ENCODE results near the gene RMND5B.
"Not testable (repeated sequence)": the region's sequence is repeated elsewhere in the genome, so short reads cannot be mapped to it uniquely, and the experiment has no call there.

The RMND5B gene

GRCh38 chr5:178165581-178165980 is 34.8 kb downstream of the RMND5B start:
- no peak for FAIRE-seq
- DNase-seq (ENCODE audit: low spot score): no peak

GRCh38 chr5:178170455-178170854 is 39.6 kb downstream of the RMND5B start:
- DNase-seq (ENCODE audit: low spot score) (no peak), FAIRE-seq (no peak)

DNA sequence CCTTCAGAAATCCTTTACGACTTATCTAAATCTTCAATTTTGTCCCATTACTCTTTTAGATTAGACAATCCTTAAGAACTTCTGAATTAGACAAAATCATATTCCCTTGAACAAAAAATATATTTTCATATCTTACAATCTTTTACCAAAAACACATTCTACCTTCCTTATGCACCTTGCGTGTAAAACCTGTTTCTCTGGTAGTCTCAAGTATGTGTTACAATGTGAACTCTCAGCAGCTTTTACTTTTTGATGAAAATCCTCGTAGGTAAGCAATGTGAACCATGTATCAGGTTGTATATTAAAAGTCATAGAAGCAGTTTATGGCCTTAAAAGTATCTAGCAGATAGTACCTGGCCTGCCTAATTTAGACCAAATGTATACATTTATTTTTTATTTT is 43.6 kb downstream of the RMND5B start:
- FAIRE-seq: no peak

DNA sequence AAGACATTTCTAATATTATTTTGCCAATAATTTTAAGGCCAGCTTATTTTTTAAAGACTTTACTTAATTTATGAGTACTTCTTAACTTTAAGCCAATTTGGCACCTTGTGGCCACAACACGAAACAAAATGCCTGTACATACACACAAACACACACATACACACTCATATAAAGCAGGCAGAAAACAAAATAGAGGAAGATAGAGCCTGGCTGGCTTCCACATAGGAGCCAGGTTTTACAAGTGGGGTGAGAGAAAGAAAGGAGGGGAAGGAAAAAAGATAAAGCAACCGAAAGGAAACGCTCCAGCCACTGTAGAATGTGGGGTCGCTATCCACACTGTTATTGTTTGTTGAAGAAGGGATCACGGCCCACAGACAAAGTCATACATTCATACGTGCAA is 46.0 kb downstream of the RMND5B start:
- DNase-seq (ENCODE audit: low spot score) (no peak), FAIRE-seq (no peak)

More for the DNA sequence above, 43.6 kb downstream of the RMND5B start:
- no peak for DNase-seq (ENCODE audit: low spot score)

DNA sequence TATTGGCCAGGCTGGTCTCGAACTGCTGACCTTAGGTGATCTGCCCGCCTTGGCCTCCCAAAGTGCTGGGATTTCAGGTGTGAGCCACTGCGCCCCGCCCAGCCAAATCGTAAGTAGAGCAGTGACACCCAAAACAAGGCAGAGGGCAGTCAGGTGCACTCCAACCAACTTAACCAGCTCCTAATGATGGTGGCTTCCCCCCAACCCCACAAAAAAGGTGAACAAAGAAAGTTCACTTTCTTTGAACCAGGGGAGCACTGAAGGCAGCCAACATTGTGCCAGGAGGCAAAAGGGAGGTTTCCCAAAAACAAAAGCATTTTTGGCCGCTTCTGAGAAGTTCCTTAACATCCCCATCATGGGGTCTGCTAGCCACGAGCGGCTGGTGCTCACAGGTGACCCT is 46.8 kb downstream of the RMND5B start:
- DNase-seq (ENCODE audit: low spot score): no peak
- FAIRE-seq: no peak

GRCh38 chr5:178180141-178180863 is 49.5 kb downstream of the RMND5B start:
- DNase-seq (ENCODE audit: low spot score): no peak
- FAIRE-seq: no peak

DNA sequence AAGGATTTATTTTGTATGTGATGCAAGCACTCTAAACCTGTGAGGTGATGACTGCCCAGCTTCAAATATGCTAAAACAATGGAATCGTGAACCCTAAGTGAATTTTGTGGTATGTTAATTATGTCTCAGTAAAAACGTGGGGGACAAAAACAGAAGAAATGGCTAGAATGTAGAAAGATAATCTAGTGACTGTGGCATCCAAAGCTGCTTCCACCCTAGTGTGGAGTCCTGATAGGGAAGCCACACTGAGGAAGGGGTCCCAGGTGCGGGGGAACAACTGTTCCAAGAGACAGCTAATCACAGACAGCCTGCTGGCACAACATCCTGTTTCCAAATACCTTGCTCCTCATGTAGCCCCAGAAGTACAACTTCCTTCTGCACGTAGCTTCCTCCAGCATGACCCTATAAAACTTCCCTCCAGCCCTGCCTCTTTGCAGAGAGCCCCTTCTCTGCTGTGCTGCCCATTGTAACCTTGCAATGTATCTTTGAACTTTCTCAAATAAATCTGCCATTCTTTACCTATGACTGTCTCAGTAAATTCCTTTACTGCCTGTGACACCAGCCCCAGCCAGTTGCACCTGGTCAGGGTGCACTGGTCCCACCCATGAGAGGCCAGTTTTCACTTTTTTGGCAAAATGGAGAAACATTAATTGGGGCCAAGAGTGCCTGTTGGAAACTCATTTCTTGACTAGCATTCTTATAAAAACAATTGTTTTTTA is 51.5 kb downstream of the RMND5B start:
- FAIRE-seq (no peak), DNase-seq (ENCODE audit: low spot score) (no peak)

DNA sequence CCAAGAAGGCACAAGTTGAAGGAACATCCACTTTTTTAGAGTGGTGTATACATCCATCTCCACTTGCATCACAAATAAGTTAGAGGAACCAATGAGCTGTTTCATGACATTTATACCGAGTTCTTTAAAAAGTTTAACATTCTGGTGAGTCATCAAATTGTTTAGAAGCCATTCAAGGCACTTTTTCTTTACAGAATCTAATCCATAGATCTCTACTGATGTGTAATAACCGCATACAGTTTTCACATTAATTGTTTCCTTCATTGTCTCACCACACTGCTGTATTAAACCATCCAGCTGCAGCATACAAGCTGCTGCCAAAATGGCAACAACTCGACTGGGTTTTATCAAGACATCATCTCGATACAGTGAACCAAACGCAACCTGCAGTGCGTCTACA is 55.6 kb downstream of the RMND5B start:
- DNase-seq (ENCODE audit: low spot score): no peak
- no peak for FAIRE-seq

DNA sequence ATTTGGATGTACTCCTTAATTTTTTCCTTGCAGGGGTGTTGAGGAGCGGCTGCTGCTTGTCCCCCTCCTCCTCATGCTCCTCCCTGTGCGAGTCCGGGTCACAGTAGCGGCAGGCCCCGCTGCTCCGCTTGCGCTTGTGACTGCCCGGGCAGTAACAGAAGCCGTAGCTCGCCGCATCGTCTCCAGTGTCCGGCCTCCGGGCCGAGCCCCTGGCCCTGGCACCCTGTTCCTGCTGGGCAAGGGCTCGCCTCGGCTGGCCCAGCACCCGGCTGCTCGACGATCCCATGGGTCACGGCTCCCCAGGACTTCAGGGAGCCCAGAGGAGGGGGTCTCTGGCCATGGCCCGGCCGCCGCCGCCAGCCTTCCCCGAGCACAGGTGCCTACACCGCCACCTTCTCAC is 56.2 kb downstream of the RMND5B start, which contains the start of gene GMCL2:
Gene GMCL2 (minus strand): TSS at position 358 of the 400 bp plus-strand sequence. CDS start 72 bp downstream, at position 286.
- DNase-seq (ENCODE audit: low spot score) (no peak), FAIRE-seq (no peak)

DNA sequence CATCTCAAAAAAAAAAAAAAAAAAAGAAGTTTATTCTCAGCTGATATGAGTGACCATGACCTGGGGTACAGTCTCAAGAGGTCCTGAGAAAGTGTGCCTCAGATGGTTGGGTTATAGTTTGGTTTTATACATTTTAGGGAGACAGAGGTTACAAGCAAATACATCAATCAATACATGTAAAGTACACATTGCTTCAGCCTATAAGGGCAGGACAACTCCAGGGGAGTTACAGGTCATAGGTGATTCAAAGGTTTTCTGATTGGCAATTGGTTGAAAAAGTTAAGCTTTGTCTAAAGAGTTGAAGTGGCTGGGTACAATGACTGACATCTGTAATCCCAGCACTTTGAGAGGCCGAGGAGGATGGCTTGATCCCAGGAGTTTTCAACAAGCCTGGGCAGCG is 58.6 kb downstream of the RMND5B start:
- no peak for DNase-seq (ENCODE audit: low spot score)
- FAIRE-seq: no peak

- DNase-seq (ENCODE audit: low spot score): no peak
- no peak for FAIRE-seq
Observed at GRCh38 chr5:178191661-178192060, 60.8 kb downstream of the RMND5B start.

- no peak for DNase-seq (ENCODE audit: low spot score)
- FAIRE-seq: no peak
Observed at GRCh38 chr5:178192244-178192643, 61.4 kb downstream of the RMND5B start.

DNA sequence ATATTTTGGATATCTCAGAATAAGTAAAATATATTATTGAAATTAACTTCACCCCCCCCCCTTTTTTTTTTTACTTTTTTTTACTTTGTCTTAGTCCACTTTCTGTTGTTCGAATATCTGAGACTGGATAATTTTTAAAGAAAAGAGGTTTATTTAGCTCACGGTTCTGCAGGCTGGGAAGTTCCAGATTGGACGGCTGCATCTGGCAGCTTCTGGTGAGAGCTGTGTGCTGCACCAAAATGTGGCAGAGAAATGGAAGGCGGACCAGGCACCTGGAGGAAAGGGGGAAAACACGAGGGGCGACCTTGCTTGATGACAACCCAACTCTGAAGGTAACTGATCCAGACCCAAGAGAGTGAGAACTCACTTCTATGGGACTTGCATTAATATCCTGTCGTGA is 62.0 kb downstream of the RMND5B start:
- DNase-seq (ENCODE audit: low spot score): no peak
- no peak for FAIRE-seq

DNA sequence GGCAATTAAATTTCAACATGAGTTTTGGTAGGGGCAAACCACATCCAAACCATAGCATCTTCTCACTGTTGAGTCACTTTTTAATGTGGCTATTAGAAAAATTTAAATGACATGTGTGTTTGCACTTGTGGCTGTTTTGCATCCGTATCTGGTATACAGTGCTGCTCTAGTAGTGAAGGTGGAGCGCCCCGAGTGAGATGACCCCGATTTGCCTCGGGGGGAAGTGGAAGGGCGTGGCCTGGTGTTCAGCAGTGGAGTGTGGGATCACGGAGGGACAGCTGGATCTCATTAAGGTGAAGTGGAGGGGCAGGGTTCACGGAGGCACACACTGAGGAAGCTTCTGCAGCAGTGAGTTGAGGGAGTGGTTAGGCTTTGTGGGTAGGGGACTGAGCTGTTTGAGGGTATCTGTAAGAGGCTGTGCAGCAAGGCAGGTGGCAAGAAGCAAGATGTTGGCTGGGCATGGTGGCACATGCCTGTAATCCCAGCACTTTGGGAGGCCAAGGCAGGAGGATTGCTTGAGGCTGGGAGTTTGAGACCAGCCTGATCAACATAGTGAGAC is 62.5 kb downstream of the RMND5B start:
- no peak for DNase-seq (ENCODE audit: low spot score)
- FAIRE-seq: no peak

DNA sequence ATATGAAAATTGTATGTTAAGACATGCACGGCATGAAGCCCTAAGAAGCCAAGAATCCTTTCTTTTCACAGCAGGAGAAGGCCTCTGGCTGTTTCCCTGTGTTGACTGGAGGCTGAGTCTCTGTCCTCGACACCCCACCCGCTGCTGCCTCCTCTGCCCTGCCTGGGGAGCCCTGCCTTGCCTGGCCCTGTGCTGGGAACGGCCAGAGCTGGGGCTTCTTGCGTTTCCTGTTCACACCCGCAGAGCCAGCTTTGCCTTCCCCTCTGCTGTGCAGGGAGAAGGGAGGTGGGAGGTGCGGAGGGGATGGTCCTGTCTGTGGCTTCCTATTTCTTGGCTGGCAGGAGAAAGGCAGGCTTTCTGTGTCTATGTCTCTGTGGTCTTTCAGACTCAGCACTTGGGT is 63.2 kb downstream of the RMND5B start:
- FAIRE-seq: no peak
- no peak for DNase-seq (ENCODE audit: low spot score)

DNA sequence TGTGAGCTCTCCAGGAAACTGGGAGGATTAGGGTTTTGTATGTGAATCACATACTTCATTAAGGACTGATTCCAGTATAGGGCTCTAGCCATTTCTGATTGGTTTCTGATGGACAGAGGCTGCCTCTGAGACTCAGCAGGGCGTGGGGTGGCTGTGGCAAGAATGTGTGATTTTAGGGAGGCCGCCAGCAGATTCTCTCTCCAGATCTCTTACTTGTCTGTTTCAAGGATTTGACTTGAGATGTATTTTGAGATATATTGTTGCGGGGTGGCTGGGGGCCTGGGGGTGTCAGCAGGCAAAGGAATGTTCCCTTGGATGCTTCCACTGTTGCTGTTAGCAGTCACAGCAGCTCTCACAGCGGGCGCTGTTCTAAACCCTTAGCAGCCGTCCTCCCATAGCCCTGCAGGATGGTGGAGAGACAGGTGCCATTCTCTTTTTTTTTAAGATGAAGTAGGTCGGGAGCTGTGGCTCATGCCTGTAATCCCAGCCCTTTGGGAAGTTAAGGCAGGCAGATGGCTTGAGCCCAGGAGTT is 65.5 kb downstream of the RMND5B start:
- DNase-seq (ENCODE audit: low spot score) (no peak), FAIRE-seq (no peak)

DNA sequence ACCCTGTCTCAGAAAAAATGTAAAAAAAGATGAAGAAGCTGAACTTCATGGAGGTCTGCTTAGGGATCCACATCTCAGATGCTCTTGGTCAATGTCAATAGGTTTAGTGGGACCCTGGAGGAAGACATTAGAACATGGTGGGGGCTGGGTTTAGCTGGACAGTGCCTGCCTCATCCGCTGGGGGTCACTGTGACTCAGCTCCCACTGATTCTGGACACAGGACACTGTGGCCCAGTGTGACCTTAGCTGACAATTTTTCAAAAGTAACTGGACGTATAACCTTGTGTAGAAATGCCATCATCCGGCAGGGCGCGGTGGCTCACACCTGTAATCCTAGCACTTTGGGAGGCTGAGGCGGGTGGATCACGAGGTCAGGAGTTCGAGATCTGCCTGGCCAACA is 66.2 kb downstream of the RMND5B start:
- FAIRE-seq (no peak), DNase-seq (ENCODE audit: low spot score) (no peak)

- DNase-seq (ENCODE audit: low spot score); FAIRE-seq: not testable (repeated sequence)
Observed at GRCh38 chr5:178198151-178198550, 67.3 kb downstream of the RMND5B start.

DNA sequence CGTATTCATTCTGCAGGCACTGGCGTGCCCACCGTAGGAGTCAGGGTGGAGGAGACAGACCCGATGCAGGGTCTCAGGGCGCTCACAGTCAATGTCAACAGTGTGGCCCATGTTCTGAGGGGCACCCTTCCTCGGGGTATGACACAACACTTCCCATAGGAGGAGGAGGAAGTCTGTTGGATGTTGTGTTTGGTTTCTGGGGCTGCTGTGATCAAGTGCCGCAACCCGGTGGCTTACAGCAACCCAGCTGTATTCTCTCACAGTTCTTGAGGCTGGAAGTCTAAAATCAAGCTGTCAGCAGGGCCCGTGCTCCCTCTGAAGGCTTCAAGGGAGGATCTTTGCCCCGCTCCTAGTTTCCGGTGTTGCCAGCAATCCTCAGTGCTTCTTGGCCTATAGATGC is 67.9 kb downstream of the RMND5B start:
- no peak for DNase-seq (ENCODE audit: low spot score)
- FAIRE-seq: no peak

DNA sequence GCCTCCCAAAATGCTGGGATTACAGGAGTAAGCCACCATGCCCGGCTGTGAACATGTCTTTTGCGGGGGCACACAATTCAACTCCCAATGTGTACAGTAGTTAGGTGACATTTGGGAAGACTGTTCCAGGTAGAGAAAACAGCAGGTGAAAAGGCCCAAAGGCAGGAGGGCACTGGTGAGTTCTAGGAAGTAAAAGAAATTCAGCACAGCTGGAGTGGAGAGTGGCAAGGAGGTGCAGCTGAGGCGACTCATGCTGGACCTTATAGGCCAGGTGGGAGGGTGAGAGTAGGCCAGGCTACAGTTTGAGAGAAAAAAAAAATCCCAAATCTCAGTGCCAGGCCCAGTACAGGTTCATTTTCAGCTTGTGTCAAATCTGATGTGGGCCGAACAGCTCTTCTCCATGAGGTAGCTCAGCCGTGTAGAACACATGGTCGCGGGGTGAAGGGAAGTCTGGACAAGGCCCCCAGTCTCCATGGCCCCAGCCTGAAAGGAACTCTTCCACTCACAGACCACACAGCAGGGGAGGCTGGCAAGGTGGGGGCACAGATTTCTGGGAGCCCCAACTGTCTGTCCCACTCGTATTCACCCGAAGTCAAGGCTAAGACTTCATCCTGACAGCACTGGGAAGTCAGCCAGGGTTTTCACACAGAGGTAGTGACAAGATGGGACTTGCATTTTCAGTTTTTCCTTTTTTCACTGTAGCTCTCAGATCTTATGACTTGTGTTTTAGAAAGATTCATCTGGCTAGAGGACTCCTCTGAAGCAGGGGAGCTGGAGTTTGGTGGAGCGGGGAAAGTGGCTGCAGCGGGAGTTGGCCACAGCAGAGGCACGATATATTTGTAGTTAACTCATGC is 69.0 kb downstream of the RMND5B start:
- DNase-seq (ENCODE audit: low spot score): no peak
- no peak for FAIRE-seq
